Stromal cell of bone marrow (primary cell): ENCODE measurements around the gene BPTF.
"Not testable (repeated sequence)": the region's sequence is repeated elsewhere in the genome, so short reads cannot be mapped to it uniquely, and the experiment has no call there.

ENCODE experiments used
- DNase-seq: peaks from one replicate; pipeline ENCODE4 v3.0.0-alpha.2; 2012; ENCODE audit warnings: low read depth

Gene BPTF

DNA sequence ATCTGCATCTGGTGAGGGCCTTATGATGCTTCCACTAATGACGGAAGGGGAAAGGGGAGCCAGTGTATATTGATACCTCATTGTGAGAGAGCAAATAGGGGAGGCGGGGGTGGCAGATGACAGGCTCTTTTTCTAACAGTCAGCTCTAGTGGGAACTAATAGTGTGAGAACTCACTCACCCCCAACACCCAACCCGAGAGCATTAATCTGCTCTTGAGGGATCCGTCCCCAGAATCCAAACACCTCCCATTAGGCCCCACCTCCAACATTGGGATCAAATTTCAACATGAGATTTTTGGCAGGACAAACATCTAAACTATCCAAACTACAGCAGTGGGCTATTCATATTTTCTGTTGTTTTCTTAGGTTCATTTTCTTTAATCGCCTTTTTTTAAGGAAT, 54.4 kb downstream of the BPTF start:
- DNase-seq: no peak

DNA sequence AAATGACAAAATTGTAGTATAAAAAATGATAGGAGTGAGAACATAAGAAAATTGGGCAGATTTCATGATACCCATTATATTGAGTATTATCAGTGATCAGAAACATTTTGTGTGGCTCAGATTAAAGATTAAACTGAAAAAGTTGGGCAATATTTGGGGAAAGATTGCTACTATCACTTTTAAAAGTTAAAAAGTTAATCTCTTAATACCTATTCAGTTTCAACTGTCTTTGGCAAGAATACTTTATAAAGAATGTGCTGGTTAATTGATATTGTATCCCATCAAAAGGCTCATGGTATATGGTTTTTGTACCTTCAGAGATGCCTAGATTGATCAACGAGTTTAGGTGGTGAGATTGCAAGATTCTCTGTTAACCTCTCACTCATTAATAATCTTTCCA, 55.8 kb downstream of the BPTF start:
- no peak for DNase-seq

DNA sequence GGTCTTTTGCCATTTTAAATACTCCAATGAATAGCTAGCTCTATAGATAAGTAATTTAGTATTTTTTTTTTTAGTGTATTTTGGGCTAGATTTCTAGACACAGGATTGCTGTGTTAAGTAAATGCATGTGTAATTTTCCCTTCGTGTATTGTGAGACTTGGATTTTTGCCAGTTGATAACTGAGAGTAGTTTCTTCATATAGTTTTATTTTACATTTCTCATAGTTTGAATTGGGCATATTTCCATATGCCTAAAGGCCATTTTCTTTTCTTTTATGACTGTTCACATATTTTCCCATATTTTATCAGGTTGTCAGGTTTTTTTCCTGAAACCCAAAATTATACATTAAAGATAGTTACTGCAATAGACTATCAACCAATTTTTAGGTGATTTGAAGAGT, 59.4 kb downstream of the BPTF start:
- no peak for DNase-seq

DNA sequence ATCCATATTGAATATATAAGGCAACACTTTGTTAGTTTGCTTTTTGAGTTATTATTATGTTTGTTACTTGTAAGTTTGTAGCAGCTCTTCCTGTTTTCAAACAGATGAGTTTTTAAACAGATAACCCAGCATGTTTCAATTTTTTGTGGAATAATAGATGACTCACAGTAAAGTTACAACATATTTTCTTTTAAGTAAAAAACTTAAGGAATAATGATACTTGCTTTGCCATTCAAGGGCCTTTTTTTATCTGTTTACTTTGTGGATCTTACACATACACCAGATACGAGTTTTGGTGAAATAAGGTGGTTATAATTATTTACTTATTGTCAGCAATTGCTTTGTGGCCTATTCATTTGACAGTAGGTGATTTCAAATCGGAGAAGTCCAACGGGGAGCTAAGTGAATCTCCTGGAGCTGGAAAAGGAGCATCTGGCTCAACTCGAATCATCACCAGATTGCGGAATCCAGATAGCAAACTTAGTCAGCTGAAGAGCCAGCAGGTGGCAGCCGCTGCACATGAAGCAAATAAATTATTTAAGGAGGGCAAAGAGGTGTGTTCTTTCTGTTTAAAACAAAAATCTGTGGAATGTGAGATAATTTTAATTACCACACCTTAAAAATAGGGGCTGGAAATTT, 66.3 kb downstream of the BPTF start:
- DNase-seq: peak; percentile 24

DNA sequence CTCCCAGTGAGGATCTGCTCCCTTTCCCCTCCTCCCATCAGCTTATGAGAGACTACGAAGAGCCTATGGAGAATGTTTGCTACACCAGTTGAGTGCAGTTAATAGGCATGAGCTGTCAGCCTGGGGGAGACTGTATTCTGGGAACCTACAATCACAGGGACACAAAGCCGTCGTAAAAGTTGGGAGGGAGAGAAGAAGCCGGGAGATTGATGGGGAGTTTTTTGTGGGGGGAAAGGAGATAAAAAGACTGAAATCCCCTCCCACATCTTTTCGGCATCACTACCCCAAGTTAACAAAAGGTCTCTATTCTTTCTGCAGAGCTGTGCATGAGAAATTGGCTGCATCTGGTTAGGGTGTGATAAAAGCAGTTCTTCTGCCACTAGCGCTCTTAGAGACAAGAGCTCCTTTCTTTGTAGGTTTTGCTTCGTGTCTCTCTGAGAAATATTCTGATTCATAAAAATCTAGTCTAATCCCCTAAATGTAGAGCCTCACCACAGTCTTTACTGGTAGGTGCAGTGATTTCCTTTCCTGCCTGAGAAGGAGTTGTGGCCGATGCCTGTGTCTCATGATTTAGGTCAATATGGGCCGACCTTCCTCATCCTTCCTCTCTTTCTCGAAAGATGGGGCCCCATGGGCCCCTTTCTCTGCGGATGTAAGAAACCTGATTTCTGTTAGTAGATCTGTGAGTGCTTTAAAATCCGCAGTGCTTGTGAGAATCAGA, 77.4 kb downstream of the BPTF start:
- no peak for DNase-seq

DNA sequence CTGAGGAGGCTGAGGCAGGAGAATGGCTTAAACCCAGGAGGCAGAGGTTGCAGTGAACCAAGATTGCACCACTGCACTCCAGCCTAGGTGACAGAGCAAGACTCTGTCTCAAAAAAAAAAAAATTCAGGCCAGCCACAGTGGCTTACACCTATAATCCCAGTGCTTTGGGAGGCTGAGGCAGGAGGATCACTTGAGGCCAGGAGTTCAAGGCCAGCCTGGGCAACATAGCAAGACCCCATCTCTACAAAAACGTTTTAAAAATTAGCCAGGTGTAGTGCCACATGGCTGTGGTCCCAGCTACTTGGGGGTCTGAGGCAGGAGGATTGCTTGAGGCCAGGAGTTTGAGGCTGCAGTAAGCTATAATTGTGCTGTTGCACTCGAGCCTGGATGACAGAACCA, 80.0 kb downstream of the BPTF start:
- not testable (repeated sequence) for DNase-seq

DNA sequence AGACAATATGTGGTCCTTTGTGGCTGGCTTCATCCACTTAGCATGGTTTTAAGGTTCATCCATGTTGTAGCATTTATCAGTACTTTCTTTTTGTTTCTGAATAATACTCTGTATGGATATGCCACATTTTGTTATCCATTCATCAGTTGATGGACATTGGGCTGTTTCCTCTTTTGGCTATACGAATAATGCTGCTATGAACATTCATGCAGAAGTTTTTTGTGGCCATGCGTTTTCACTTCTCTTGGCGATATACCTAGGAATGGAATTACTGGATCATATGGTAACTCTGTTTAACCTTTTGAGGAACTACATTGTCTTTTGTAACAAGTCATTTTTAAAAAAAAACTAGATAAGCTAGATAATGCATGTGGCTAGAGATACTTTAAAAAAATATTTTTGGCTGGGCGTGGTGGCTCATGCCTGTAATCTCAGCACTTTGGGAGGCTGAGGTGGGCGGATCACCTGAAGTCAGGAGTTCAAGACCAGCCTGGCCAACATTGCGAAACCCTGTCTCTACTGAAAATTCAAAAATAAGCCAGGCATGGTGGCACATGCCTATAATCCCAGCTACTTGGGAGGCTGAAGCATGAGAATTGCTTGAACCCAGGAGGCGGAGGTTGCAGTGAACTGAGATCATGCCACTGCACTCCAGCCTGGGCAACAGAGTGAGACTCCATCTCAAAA, 85.0 kb downstream of the BPTF start:
- not testable (repeated sequence) for DNase-seq

DNA sequence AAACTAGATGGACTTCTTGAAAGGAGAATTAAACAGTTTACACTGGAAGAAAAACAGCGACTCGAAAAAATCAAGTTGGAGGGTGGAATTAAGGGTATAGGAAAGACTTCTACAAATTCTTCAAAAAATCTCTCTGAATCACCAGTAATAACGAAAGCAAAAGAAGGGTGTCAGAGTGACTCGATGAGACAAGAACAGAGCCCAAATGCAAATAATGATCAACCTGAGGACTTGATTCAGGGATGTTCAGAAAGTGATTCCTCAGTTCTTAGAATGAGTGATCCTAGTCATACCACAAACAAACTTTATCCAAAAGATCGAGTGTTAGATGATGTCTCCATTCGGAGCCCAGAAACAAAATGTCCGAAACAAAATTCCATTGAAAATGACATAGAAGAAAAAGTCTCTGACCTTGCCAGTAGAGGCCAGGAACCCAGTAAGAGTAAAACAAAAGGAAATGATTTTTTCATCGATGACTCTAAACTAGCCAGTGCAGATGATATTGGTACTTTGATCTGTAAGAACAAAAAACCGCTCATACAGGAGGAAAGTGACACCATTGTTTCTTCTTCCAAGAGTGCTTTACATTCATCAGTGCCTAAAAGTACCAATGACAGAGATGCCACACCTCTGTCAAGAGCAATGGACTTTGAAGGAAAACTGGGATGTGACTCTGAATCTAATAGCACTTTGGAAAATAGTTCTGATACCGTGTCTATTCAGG, 85.9 kb downstream of the BPTF start:
- no peak for DNase-seq

DNA sequence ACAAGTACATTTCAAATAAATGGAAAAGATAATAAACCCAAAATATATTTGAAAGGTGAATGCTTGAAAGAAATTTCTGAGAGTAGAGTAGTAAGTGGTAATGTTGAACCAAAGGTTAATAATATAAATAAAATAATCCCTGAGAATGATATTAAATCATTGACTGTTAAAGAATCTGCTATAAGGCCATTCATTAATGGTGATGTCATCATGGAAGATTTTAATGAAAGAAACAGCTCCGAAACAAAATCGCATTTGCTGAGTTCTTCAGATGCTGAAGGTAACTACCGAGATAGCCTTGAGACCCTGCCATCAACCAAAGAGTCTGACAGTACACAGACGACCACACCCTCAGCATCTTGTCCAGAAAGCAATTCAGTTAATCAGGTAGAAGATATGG, 86.8 kb downstream of the BPTF start:
- DNase-seq: no peak

DNA sequence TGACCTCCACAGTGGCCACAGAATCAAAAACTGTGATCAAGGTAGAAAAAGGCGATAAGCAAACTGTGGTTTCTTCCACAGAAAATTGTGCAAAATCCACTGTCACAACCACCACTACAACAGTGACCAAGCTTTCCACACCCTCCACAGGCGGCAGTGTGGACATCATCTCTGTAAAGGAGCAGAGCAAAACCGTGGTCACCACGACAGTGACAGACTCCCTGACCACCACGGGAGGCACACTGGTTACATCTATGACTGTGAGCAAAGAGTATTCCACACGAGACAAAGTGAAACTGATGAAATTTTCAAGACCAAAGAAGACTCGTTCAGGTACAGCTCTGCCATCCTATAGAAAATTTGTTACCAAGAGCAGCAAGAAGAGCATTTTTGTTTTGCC, 87.4 kb downstream of the BPTF start:
- no peak for DNase-seq

DNA sequence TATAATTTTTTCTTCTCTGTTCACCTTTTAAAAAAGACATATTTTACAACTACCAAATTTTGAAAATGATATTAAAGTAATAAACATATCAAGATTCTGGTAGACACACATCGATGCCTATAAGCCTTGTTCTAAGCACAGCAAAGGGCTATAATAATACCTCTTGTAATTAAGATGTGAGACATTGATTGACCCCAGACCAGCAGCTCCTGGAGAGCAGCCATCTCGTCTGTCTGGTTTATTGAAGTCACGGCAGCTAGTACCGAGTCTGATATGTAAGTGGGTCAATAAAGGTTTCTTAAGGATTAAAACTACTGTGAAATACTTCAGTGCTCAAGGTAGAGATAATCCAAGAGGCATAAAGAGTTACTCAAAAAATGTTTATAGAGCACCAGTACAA, 94.9 kb downstream of the BPTF start:
- DNase-seq: no peak

DNA sequence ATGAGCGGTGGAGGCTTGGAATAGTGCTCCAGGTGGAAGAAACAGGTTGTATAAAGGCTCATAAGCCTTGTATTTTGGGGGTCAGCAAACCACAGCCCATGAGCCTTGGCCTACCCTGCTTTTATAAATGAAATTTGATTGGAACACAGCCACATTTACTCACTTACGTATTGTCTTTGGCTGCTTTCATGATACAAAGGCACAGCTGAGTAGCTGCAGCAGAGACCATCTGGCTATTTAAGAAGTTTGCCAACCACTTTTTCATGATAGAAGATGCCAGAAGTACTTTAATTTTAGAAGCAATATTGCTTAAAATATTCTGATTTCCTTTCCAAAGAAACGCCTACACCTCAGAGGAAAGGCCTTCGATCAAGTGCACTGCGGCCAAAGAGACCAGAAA, 97.2 kb downstream of the BPTF start:
- no peak for DNase-seq

DNA sequence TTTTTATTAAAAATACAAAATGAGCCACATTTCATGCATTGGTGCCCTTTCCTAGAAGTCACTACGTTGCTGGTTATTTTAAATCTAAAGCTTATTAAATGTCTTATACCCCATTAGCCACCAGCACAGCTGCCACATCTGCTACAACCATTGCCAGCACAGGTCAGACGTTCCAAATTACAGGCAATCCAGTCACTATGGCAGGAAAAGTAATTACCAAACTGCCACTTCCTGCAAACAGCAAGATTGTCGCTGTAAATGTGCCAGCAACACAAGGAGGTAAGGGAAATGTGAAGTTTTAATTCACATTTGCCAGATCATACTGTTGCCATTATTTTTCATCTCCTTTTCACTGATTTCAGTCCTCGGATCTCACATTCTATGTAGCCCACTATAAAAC, 103.5 kb downstream of the BPTF start:
- not testable (repeated sequence) for DNase-seq

DNA sequence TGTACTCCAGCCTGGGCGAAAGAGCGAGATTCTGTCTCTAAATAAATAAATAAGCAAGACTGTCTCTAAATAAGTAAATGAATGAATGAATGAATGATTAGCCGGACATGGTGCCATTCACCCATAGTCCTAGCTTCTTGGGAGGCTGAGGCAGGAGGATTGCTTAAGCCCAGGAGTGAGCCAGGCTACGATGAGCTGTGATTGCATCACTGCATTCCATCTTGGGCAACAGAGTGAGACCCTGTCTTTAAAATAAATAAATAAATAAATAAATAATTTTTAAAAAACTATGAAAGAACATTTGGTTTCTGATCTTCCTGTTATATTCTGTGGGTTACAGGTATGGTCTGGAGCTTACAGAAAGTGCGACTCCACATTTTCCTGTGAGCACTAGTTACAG, 105.9 kb downstream of the BPTF start:
- no peak for DNase-seq

DNA sequence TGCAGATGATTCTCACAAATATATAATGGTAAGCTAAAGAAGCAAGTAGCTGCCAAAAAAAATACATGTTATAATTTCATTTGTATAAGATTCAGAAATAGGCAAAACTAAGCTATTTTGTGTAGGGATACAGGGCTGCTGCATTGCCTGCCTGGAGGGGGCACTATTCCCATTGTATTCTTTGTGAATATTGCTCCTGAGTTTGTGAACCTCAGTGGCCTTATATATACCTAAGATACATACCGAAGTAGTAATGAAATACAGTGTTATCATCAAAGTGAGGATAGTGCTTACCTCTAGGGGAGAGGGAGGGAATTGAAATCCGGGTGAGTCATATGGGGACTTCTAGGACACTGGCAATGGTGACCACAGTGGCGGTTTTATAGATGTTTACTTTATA, 117.5 kb downstream of the BPTF start:
- no peak for DNase-seq

DNA sequence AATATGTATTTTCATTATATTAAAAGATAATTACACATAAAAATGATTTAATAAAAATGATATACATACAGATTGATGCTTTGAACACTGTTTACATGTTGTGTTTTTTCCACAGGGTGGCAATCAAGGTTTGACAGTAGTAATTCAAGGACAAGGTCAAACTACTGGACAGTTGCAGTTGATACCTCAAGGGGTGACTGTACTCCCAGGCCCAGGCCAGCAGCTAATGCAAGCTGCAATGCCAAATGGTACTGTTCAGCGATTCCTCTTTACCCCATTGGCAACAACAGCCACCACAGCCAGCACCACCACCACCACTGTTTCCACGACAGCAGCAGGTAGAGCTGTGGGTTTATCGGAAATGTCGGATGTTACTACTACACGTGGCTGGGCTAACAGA, 118.7 kb downstream of the BPTF start:
- no peak for DNase-seq

DNA sequence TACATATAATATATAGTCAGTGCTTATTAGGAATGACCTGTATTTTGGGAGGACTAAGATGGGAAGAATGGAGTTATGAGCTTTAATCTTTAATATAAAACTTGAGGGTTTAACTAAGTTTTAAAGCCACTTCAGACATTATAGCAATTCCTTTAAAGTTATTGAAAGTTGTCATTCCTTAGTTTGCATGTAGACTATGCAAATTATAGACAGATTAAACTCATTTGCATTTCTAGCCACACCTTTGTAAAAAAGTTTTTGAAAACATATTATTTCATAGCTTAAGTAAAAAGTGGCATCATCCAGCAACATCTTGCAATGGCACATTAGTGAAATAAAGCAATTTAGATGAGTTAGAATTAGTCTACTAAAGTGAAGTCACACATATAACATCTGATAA, 121.2 kb downstream of the BPTF start:
- no peak for DNase-seq

DNA sequence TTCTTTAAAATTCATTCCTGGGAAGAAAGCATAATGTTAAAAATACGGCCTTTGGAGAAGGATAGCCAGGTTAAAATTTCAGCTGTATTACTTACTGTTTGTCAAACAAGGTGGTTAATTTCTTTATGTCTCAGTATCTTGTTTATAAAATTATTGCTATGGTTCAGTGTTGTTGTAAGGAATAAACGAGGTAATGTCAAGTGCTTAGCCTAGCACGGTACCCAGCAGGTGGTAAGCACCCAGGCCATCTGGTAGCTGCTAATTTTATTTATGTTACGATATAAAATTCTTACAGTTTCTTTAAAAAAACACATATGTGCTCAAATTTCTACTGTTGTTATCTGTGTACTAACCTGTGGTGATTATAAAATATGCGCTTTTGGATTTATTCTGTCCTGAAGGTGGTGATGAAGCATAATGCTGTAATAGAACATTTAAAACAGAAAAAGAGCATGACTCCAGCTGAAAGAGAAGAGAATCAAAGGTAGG, 122.1 kb downstream of the BPTF start:
- DNase-seq: no peak

DNA sequence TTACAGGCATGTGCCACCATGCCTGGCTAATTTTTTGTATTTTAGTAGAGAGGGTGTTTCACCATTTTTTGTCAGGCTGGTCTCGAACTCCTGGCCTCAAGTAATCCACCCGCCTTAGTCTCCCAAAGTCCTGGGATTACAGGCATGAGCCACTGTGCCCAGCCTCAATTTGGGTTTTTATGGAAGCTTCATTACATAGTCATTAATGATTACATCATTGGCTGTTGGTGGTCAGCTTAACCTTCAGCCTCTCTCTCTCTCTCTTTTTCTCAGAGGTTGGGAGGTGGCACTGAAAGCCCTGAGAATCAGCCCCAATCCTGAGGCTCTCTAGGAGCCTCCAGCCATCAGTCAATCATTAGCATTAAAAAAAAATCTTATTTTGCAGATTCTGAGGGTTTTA, 125.6 kb downstream of the BPTF start:
- DNase-seq: no peak

DNA sequence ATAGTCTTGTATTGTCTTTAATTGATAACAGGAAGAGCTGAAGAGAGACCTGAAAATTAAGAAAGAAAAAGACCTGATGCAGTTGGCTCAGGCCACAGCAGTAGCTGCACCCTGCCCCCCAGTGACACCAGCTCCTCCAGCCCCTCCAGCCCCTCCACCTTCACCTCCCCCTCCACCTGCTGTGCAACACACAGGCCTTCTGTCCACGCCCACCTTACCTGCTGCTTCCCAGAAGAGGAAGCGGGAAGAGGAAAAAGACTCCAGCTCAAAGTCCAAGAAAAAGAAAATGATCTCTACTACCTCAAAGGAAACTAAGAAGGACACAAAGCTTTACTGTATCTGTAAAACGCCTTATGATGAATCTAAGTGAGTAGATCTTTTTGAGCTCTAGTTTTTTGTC, 134.2 kb downstream of the BPTF start:
- DNase-seq: no peak

DNA sequence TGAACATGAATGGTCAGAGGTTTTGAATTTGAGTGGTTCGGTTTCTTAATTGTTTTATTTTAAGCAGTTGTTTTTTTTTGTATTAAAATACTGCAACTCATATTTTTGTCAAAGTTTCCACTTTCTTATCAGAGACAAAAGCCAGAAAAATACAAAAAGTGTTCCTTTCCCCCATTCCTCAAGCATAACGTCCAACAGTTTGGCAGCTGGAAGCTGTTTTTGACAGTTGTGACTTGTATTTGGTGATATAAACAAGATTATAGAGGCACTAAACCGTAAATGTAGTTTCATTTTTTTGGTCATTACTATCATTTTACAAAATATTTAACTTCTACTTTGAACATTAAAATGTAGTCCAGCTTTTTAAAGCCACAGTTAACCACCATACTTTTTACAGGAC, 135.0 kb downstream of the BPTF start:
- not testable (repeated sequence) for DNase-seq

DNA sequence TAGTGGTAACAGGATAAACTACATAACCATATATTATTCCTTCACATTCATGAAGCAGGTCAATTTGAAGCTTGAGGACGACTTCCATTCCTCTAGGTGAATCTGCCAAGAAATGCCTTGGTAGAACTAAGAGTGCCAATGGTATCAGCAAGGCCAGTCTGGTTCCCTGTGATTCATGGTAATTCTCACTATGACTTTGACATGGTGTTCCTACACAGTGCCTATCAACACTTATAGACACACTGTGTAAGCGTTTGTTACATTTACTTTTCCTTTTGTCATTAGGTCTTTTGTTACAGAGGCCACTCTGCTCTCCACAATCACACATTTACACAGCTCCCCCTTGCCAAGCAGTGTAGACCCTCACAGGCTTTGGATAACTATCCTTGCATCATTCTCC, 136.9 kb downstream of the BPTF start:
- not testable (repeated sequence) for DNase-seq

DNA sequence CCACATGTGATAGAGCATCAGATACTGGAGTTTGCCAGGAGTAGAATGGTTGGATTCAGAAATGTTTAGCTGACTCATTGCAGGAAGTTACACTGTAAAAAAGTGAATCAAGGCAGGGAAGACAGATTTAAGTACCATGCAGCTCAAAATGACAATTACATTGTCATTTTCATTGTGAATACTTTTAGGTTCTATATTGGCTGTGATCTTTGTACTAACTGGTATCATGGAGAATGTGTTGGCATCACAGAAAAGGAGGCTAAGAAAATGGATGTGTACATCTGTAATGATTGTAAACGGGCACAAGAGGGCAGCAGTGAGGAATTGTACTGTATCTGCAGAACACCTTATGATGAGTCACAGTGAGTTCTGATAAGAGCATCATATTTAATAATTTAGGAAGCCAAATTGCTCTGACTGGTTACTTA, 137.9 kb downstream of the BPTF start:
- DNase-seq: peak; percentile 31
